DLD1 (cell line): Measurements from ENCODE around the gene NTN1.

Source experiments
- in situ Hi-C: cut with HindIII; loops from 2 replicates; pipeline ENCODE4 v1.10.0; 2017; ENCODE audit warnings: low sequenced_read_pairs

Gene NTN1

GRCh38 chr17:9120471-9120870, 99.2 kb downstream of the NTN1 start:
- in situ Hi-C loops, result no loop called here

GRCh38 chr17:9121186-9121820, 100.0 kb downstream of the NTN1 start:
- in situ Hi-C loops, result no loop called here

- in situ Hi-C loops, result no loop called here
These were observed 102.6 kb downstream of the NTN1 start for GRCh38 chr17:9123594-9124553.

- in situ Hi-C loops, result no loop called here
These were observed 103.2 kb downstream of the NTN1 start for GRCh38 chr17:9124554-9124935.

- in situ Hi-C loops, result no loop called here
These were observed 104.4 kb downstream of the NTN1 start for GRCh38 chr17:9125722-9126121.

- in situ Hi-C loops, result no loop called here
These were observed 106.0 kb downstream of the NTN1 start for GRCh38 chr17:9127340-9127739.

GRCh38 chr17:9131371-9131770, 110.1 kb downstream of the NTN1 start:
- in situ Hi-C loops, result no loop called here

DNA sequence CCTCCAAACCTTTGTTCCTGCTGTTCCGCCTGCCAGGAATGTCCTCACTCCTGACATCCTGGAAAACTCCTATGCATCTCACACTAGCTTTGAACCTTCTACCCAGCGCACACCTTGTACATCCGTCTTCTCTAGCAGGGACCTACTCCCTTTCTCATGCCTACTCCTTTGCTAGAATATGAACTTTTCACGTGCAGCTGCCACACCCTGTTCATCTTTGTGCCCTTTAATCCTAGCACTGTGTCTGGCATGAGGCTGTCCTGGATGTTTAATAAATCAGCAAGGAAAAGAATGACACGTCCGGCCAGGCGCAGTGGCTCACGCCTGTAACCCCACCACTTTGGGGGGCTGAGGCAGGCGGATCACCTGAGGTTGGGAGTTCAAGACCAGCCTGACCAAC, 111.0 kb downstream of the NTN1 start:
- in situ Hi-C loops, result no loop called here

GRCh38 chr17:9132944-9133610, 111.8 kb downstream of the NTN1 start:
- in situ Hi-C loops, result no loop called here

- in situ Hi-C loops, result no loop called here
These were observed 116.9 kb downstream of the NTN1 start for GRCh38 chr17:9138161-9138717.

- in situ Hi-C loops, result no loop called here
These were observed 118.4 kb downstream of the NTN1 start for GRCh38 chr17:9139695-9140094.

GRCh38 chr17:9140550-9141424, 119.5 kb downstream of the NTN1 start:
- in situ Hi-C loops, result no loop called here

GRCh38 chr17:9141425-9141753, 120.1 kb downstream of the NTN1 start:
- in situ Hi-C loops, result no loop called here

DNA sequence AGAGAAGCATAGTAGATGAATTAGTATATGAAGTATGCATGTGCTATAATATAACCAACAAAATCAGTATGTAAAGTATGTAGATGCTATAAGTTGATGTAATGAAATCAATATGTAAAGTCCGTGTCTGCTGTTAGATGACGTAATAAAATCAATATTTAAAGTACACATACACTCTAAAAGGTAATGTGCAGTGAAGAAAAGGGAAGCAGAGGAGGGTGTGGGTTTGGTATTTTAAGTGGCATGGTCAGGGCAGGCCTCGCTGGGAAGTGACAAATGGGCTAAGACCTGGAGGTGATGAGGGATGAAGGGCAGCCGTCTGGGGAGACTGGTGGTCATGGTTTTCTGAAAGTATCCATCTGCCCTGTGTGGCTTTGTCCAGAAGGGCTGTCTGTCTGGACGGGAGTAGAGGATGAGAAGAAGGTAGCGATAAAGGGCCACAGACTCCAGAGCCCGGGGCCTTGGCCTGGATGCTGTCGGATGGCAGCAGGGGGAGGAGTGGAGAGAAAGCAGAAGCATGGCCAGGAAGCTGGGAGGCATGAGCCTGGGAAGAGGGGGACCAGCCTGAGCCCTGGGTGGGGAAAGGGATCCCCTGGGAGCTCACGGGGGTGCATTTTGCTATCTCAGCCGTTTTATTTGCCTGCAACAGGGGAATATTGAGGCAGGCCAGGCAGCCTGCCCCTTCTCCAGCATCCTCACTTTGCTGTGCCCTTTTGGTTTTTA, 121.6 kb downstream of the NTN1 start:
- in situ Hi-C loops, result no loop called here

- in situ Hi-C loops, result no loop called here
These were observed 123.4 kb downstream of the NTN1 start for GRCh38 chr17:9144502-9145249.

GRCh38 chr17:9146064-9146463, 124.8 kb downstream of the NTN1 start:
- in situ Hi-C loops, result no loop called here

GRCh38 chr17:9148905-9149525, 127.7 kb downstream of the NTN1 start:
- in situ Hi-C loops, result no loop called here

DNA sequence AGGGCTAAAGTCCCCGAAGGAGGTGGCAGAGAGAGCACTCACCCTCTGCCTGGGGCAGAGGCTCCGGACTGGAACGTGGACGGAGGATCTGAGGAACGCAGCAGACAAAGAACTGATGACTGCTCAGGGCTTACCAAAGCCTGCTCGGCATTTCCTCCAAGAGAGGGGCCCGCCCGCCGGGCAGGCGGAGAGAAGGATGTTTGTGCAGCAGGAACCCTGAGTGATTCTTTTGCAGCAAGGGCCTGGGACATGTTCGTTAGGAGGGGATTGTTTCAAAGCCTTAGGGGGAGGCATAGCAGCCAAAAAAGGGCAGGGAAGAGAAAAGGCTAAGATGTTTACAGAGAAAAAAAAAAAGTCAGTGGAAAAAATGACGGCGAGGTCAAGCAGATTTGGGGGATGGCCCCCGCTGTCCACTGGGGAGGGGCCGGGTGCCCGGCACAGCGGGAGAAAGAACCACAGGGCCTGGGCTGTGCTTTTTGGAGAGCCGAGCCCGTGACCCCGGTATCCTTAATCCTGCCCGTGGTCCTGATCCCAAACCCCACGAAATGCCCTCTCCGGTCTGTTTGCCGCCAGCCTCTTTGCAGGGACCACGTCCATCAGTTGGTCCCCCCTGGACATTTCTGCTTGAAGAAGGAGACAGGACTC, 129.3 kb downstream of the NTN1 start:
- in situ Hi-C loops, result no loop called here
